H9 (cell line): ENCODE results near the gene ZNF423. TPM values are rescaled to one million over a fixed set of nuclear protein-coding genes. Genes with fewer than 3 reads are reported as not detected.

Experiments
- DNase-seq: peaks from one replicate; pipeline ENCODE4 v3.0.0-alpha.2; 2017
- H2AFZ ChIP-seq: one replicate; pipeline ENCODE4 v1.6.1; 2013; ENCODE audit warnings: mild to moderate bottlenecking, low read length, control low read depth, moderate library complexity
- H2AK5ac ChIP-seq: 2 replicates; pipeline ENCODE4 v1.6.1; 2013; ENCODE audit warnings: low read length, control low read depth, mixed read lengths; ENCODE audit not compliant: insufficient read length
- H2BK120ac ChIP-seq: one replicate; pipeline ENCODE4 v1.6.1; 2013; ENCODE audit warnings: low read depth, mild to moderate bottlenecking, low read length, control low read depth, inconsistent platforms; ENCODE audit not compliant: poor library complexity, severe bottlenecking
- H2BK12ac ChIP-seq: 2 replicates; pipeline ENCODE4 v1.6.1; 2013; ENCODE audit warnings: low read length, control low read depth, mixed read lengths, low read depth; ENCODE audit not compliant: insufficient read length
- H2BK15ac ChIP-seq: 2 replicates; pipeline ENCODE4 v1.6.1; 2013; ENCODE audit warnings: low read depth, low read length, control low read depth
- H2BK20ac ChIP-seq: one replicate; pipeline ENCODE4 v1.6.1; 2013; ENCODE audit warnings: low read depth, mild to moderate bottlenecking, low read length, control low read depth, inconsistent platforms; ENCODE audit not compliant: poor library complexity, severe bottlenecking
- H2BK5ac ChIP-seq: 2 replicates; pipeline ENCODE4 v1.6.1; 2013; ENCODE audit warnings: low read length, control low read depth, mixed read lengths; ENCODE audit not compliant: insufficient read length
- H3K14ac ChIP-seq: 2 replicates; pipeline ENCODE4 v1.6.1; 2013; ENCODE audit warnings: low read length, control low read depth; ENCODE audit not compliant: insufficient read depth
- H3K18ac ChIP-seq: 2 replicates; pipeline ENCODE4 v1.6.1; 2013; ENCODE audit warnings: low read depth, mild to moderate bottlenecking, mixed read lengths, low read length, control low read depth; ENCODE audit not compliant: insufficient read length
- H3K23ac ChIP-seq: 2 replicates; pipeline ENCODE4 v1.6.1; 2013; ENCODE audit warnings: low read length, control low read depth, mixed read lengths, low read depth; ENCODE audit not compliant: insufficient read length
- H3K23me2 ChIP-seq: 2 replicates; pipeline ENCODE4 v1.6.1; 2013; ENCODE audit warnings: low read depth, mild to moderate bottlenecking, mixed read lengths, low read length, control low read depth; ENCODE audit not compliant: insufficient read length, poor library complexity, severe bottlenecking
- H3K27ac ChIP-seq: 2 replicates; pipeline ENCODE4 v1.5.1; 2013; ENCODE audit warnings: low read length, control low read depth, mixed read lengths, low read depth; ENCODE audit not compliant: insufficient read length
- H3K27me3 ChIP-seq: 2 replicates; pipeline ENCODE4 v1.6.1; 2013; ENCODE audit warnings: low read length, control low read depth, inconsistent platforms; ENCODE audit not compliant: insufficient read depth
- H3K4ac ChIP-seq: 2 replicates; pipeline ENCODE4 v1.6.1; 2013; ENCODE audit warnings: low read depth, mild to moderate bottlenecking, control low read depth, inconsistent platforms, low read length, moderate library complexity
- H3K4me1 ChIP-seq: 2 replicates; pipeline ENCODE4 v1.6.1; 2013; ENCODE audit warnings: low read length, control low read depth, inconsistent platforms; ENCODE audit not compliant: insufficient read depth
- H3K4me2 ChIP-seq: 2 replicates; pipeline ENCODE4 v1.6.1; 2013; ENCODE audit warnings: low read length, control low read depth, mixed read lengths; ENCODE audit not compliant: insufficient read length, insufficient read depth
- H3K56ac ChIP-seq: 2 replicates; pipeline ENCODE4 v1.6.1; 2013; ENCODE audit warnings: low read depth, mild to moderate bottlenecking, mixed read lengths, low read length, control low read depth; ENCODE audit not compliant: insufficient read length
- H3K79me1 ChIP-seq: 2 replicates; pipeline ENCODE4 v1.6.1; 2013; ENCODE audit warnings: low read depth, mild to moderate bottlenecking, moderate library complexity, low read length, control low read depth, inconsistent platforms; ENCODE audit not compliant: insufficient read depth, poor library complexity, severe bottlenecking
- H3K79me2 ChIP-seq: 2 replicates; pipeline ENCODE4 v1.6.1; 2013; ENCODE audit warnings: low read length, control low read depth, inconsistent platforms; ENCODE audit not compliant: insufficient read depth
- H3K9ac ChIP-seq: 2 replicates; pipeline ENCODE4 v1.6.1; 2013; ENCODE audit warnings: low read length, control low read depth, mixed read lengths; ENCODE audit not compliant: insufficient read length; ENCODE audit errors: extremely low read depth
- H3K9me3 ChIP-seq: one replicate; pipeline ENCODE4 v1.6.1; 2013; ENCODE audit warnings: low read depth, low read length, inconsistent platforms; ENCODE audit not compliant: control insufficient read depth
- H3T11ph ChIP-seq: one replicate; pipeline ENCODE4 v1.6.1; 2013; ENCODE audit warnings: mild to moderate bottlenecking, low read length, control low read depth, inconsistent platforms
- H4K20me1 ChIP-seq: one replicate; pipeline ENCODE4 v1.6.1; 2013; ENCODE audit not compliant: control insufficient read depth, insufficient read length, insufficient read depth
- H4K5ac ChIP-seq: 2 replicates; pipeline ENCODE4 v1.6.1; 2013; ENCODE audit warnings: low read depth, mild to moderate bottlenecking, mixed read lengths, low read length, control low read depth; ENCODE audit not compliant: insufficient read length
- H4K8ac ChIP-seq: replicated peaks from 2 replicates; pipeline ENCODE4 v1.6.1; 2013; ENCODE audit warnings: low read length, control low read depth, mixed read lengths, low read depth; ENCODE audit not compliant: insufficient read length
- H4K91ac ChIP-seq: 2 replicates; pipeline ENCODE4 v1.6.1; 2013; ENCODE audit warnings: low read depth, mild to moderate bottlenecking, moderate library complexity, mixed read lengths, low read length, control low read depth; ENCODE audit not compliant: insufficient read length
- H3K27ac Mint-ChIP-seq, 3 experiments: 2 replicates in 2 of 3; 3 replicates in 1 of 3; pipeline ENCODE4 v1.8.0; 2020 to 2021; ENCODE audit warnings: mixed read lengths in 3 of 3, mild to moderate bottlenecking in 1 of 3, moderate library complexity in 1 of 3
- H3K27me3 Mint-ChIP-seq: 2 replicates; pipeline ENCODE4 v1.8.0; 2021; ENCODE audit warnings: low read depth, mild to moderate bottlenecking, moderate library complexity, mixed read lengths
- H3K36me3 Mint-ChIP-seq, 3 experiments: 2 replicates in 2 of 3; 3 replicates in 1 of 3; pipeline ENCODE4 v1.8.0; 2020 to 2021; ENCODE audit warnings: low read depth in 3 of 3, mixed read lengths in 3 of 3; ENCODE audit not compliant: insufficient read depth in 1 of 3
- H3K4me1 Mint-ChIP-seq, 2 experiments: 2 replicates each; pipeline ENCODE4 v1.8.0; 2020; ENCODE audit warnings: mixed read lengths in 2 of 2
- H3K4me3 Mint-ChIP-seq, 2 experiments: 2 replicates in 1 of 2; 3 replicates in 1 of 2; pipeline ENCODE4 v1.8.0; 2020 to 2021; ENCODE audit warnings: mild to moderate bottlenecking in 2 of 2, mixed read lengths in 2 of 2, moderate library complexity in 1 of 2
- H3K9me3 Mint-ChIP-seq, 2 experiments: 2 replicates in 1 of 2; 3 replicates in 1 of 2; pipeline ENCODE4 v1.8.0; 2020; ENCODE audit warnings: mild to moderate bottlenecking in 2 of 2, mixed read lengths in 2 of 2, moderate library complexity in 1 of 2
- WGBS: extraction: QIAGEN DNeasy Blood & Tissue Kit; methylation state at CpG from one replicate; pipeline ENCODE4 v1.1.7; 2013; ENCODE audit warnings: missing lambda C conversion rate, low lambda C conversion rate, mixed read lengths; ENCODE audit not compliant: insufficient read length; ENCODE audit errors: extremely low coverage; 5-methylcytosine and 5-hydroxymethylcytosine counted together
- total RNA-seq: library from RNA; stranded (reverse); gene quantifications from 2 replicates; pipeline ENCODE4 v1.2.1, GENCODE V29; 2021
- TF ChIP-seq, protein P1 (sequence below): fragments of 200-600 bp; sonication (generic); conservative IDR thresholded peaks from 3 replicates; pipeline ENCODE4 v1.8.0; 2021; ENCODE audit warnings: antibody characterized with exemption, mild to moderate bottlenecking

Gene ZNF423
- total RNA-seq, 1 experiment from 2014 or later = 51.5 TPM

DNA sequence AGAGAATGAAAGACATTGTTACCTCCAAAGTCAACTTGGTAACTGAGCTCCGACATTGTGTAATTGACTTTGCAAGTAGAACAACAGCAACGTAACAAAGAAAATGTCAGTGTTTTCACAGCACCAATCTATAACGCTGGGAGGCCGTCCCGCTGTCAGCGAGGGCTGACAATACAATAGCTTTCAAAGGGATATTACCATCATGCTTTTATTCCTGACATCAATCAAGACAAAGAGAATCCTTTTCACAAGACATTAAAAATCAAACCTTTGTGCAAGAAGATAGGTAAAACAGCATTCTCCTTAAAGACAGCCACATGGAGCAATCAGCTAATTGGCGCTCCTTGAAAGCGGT lies 6.2 kb downstream of the ZNF423 start:
- H3K4me3 Mint-ChIP-seq = no peak overlapping the region
- TF ChIP-seq, protein P1, sequence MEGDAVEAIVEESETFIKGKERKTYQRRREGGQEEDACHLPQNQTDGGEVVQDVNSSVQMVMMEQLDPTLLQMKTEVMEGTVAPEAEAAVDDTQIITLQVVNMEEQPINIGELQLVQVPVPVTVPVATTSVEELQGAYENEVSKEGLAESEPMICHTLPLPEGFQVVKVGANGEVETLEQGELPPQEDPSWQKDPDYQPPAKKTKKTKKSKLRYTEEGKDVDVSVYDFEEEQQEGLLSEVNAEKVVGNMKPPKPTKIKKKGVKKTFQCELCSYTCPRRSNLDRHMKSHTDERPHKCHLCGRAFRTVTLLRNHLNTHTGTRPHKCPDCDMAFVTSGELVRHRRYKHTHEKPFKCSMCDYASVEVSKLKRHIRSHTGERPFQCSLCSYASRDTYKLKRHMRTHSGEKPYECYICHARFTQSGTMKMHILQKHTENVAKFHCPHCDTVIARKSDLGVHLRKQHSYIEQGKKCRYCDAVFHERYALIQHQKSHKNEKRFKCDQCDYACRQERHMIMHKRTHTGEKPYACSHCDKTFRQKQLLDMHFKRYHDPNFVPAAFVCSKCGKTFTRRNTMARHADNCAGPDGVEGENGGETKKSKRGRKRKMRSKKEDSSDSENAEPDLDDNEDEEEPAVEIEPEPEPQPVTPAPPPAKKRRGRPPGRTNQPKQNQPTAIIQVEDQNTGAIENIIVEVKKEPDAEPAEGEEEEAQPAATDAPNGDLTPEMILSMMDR = no peak
- H4K20me1 ChIP-seq = no peaks in the 10 kb centered on the region
- H2AK5ac ChIP-seq = no peak overlapping the region
- no peak overlapping the region for H3K9ac ChIP-seq
- peaks cover 45% of the 10 kb centered on the region; the same call in 1 of the 2 replicates for H3K79me2 ChIP-seq
- no peaks in the 10 kb centered on the region for H3K9me3 ChIP-seq
- H2BK120ac ChIP-seq = no peak overlapping the region
- H3K4ac ChIP-seq = no peak overlapping the region
- H2AFZ ChIP-seq = no peak overlapping the region
- no peak overlapping the region for H4K8ac ChIP-seq
- H2BK15ac ChIP-seq = no peak overlapping the region
- no peak overlapping the region for H4K91ac ChIP-seq
- no peak overlapping the region for H2BK5ac ChIP-seq
- H2BK20ac ChIP-seq = no peak overlapping the region
- no peaks in the 10 kb centered on the region for H3K27me3 Mint-ChIP-seq
- peaks cover 9% of the 10 kb centered on the region; the same call in 1 of the 2 replicates for H3K4me1 ChIP-seq
- no peak overlapping the region for H2BK12ac ChIP-seq
- no peak for DNase-seq
- H3K18ac ChIP-seq = no peak overlapping the region
- no peak overlapping the region for H3K27ac ChIP-seq
- H3K23me2 ChIP-seq = peaks cover 9% of the 10 kb centered on the region
- H3K14ac ChIP-seq = no peak overlapping the region
- H3K23ac ChIP-seq = no peak overlapping the region
- H3K27ac Mint-ChIP-seq = peak overlapping the region in 1 of 3 experiments; percentile 27; a peak in 1 of 7 replicates
- H3K27me3 ChIP-seq = no peaks in the 10 kb centered on the region
- no peak overlapping the region for H3K56ac ChIP-seq
- no CpG with 5 or more reads among the region's 8 CpGs for WGBS
- H3K9me3 Mint-ChIP-seq = no peaks in the 10 kb centered on the region
- no peak overlapping the region for H4K5ac ChIP-seq
- H3K36me3 Mint-ChIP-seq = peaks cover 0 to 26% (median 0%) of the 10 kb centered on the region in 3 experiments; a peak in 2 of 7 replicates
- peaks cover 10% of the 10 kb centered on the region for H3K79me1 ChIP-seq
- no peak overlapping the region for H3K4me2 ChIP-seq
- H3T11ph ChIP-seq = no peak overlapping the region
- H3K4me1 Mint-ChIP-seq = peaks cover 83 to 88% of the 10 kb centered on the region in 2 experiments
